ENCODE measurements around the gene SPOCD1.

GRCh38 chr1:31859719-31860118 is 43.9 kb upstream of the SPOCD1 start:
- TF ChIP-seq EP300 (IDR thresholded peaks at IDR 0.05) (no peak), CTCF (IDR thresholded peaks at IDR 0.05) (no peak)

All from ovary (tissue), 3 donors.